ENCODE measurements around the gene STIM1. TPM values are rescaled to one million over a fixed set of nuclear protein-coding genes. Genes with fewer than 3 reads are reported as not detected.

STIM1 gene
- total and polyA plus RNA-seq, 12 donors: 11.9 to 55.7 (median 37.4) TPM

DNA sequence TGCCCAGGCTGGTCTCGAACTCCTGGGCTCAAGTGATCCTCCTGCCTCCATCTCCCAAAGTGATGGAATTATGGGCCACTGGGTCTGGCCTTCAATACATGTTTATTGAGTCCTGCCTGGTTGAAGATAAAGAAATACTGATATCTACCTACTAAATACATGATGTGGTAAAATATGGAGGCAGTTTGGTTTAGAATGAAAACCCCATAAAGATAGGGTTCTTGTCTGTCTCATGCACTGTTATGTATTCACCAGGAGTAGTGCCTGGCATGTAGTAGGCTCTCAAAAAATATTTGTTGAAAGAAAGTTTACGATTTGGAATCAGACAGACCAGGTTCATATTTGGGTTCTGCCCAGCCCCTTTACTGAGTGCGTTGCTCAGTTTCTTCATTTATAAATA is 21.1 kb downstream of the STIM1 start:
- intact Hi-C loops (cut with DNase I): no loop called here
- no peaks in the 10 kb centered on the region for H3K36me3 ChIP-seq
- no peak overlapping the region for H3K27ac ChIP-seq
- TF ChIP-seq, protein P1, sequence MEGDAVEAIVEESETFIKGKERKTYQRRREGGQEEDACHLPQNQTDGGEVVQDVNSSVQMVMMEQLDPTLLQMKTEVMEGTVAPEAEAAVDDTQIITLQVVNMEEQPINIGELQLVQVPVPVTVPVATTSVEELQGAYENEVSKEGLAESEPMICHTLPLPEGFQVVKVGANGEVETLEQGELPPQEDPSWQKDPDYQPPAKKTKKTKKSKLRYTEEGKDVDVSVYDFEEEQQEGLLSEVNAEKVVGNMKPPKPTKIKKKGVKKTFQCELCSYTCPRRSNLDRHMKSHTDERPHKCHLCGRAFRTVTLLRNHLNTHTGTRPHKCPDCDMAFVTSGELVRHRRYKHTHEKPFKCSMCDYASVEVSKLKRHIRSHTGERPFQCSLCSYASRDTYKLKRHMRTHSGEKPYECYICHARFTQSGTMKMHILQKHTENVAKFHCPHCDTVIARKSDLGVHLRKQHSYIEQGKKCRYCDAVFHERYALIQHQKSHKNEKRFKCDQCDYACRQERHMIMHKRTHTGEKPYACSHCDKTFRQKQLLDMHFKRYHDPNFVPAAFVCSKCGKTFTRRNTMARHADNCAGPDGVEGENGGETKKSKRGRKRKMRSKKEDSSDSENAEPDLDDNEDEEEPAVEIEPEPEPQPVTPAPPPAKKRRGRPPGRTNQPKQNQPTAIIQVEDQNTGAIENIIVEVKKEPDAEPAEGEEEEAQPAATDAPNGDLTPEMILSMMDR (IDR thresholded peaks at IDR 0.05): no peak
- DNase-seq (no peak), ATAC-seq (no peak)
- no peaks in the 10 kb centered on the region for H3K9me3 ChIP-seq
- no peaks in the 10 kb centered on the region for H3K27me3 ChIP-seq
- WGBS, 2 donors: 93 to 94% methylated on average over 3 of the region's 3 CpGs
- no peak overlapping the region for H3K4me3 ChIP-seq
- H3K4me1 ChIP-seq: peaks cover 0 to 53% (median 36%) of the 10 kb centered on the region in 9 donors

- ATAC-seq (no peak), DNase-seq (no peak)
- Histone ChIP-seq H3K4me3 (no peak overlapping the region), H3K27ac (no peak overlapping the region), H3K27me3 (no peaks in the 10 kb centered on the region), H3K9me3 (no peaks in the 10 kb centered on the region), H3K36me3 (no peaks in the 10 kb centered on the region), H3K4me1 (peaks cover 0 to 49% (median 36%) of the 10 kb centered on the region in 9 donors)
- intact Hi-C loops (cut with DNase I): no loop called here
- TF ChIP-seq, protein P1 (IDR thresholded peaks at IDR 0.05): no peak
- 86 to 89% methylated on average over 8 of the region's 8 CpGs for WGBS, 2 donors
Measured at GRCh38 chr11:3877364-3878257, 22.1 kb downstream of the STIM1 start.

DNA sequence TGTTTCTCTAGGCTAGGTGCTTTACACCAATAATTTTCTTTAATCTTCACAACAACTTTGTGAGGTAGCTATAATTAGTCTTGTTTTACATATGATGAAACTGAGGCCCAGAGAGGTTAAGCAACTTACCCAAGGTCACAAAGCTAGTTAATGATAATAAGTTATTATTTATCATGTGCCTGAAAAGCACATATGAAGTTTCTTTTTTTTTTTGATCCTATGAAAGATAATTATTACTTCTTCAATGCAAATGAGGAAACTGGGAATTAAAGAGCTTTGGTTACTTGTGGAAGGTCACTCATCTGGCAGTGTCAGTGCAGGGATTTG is 22.8 kb downstream of the STIM1 start:
- Histone ChIP-seq H3K36me3 (no peaks in the 10 kb centered on the region), H3K27me3 (no peaks in the 10 kb centered on the region), H3K9me3 (no peaks in the 10 kb centered on the region), H3K4me1 (peaks cover 0 to 49% (median 36%) of the 10 kb centered on the region in 9 donors), H3K27ac (no peak overlapping the region), H3K4me3 (no peak overlapping the region)
- no peak for ATAC-seq
- TF ChIP-seq, protein P1 (IDR thresholded peaks at IDR 0.05): no peak
- intact Hi-C loops (cut with DNase I): no loop called here
- DNase-seq: no peak

DNA sequence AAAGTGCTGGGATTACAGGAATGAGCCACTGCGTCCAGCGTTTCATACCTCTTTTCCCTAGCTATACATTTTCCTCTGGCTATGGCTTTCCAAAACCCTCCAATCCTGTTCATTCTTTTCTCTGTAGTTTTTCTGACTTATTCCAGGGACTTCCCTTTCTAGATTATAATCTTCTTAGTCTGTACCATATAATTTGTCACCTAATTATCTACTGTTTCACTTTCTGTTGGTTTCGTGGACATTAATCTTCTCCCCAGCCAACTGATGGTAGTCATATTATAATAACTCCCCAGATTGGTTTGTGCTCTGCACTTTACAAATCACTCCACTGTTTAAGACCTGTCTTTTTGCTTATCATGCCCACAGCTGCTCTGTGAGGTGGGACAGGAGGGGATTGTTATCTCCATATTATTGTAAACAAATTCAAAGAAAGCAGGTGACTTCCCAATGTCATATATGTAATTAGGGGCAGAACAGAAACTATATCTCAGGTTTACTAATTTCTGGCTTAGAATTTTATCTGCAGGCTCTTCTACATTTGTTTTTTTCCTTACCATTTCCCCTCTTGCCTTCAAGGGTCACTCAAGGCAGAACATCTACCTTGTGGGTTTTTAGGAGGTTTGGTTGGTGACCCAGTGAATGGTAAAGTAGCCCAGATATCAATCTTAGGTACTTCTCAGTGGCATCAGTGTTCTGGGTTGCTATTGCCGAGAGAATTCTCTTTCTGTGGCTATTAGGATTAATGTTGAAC is 23.9 kb downstream of the STIM1 start:
- peaks cover 0 to 54% (median 28%) of the 10 kb centered on the region in 9 donors for H3K4me1 ChIP-seq

More for the DNA sequence above, 23.9 kb downstream of the STIM1 start:
- DNase-seq (no peak), ATAC-seq (no peak)
- no peaks in the 10 kb centered on the region for H3K36me3 ChIP-seq
- H3K4me3 ChIP-seq: no peak overlapping the region
- TF ChIP-seq, protein P1 (IDR thresholded peaks at IDR 0.05): no peak
- intact Hi-C loops (cut with DNase I): no loop called here
- no peaks in the 10 kb centered on the region for H3K9me3 ChIP-seq
- 57 to 62% methylated on average over 4 of the region's 4 CpGs for WGBS, 2 donors
- no peaks in the 10 kb centered on the region for H3K27me3 ChIP-seq
- peak overlapping the region in 6 of 10 donors; percentile 44 to 74 (median 52) for H3K27ac ChIP-seq

All from heart right ventricle (tissue), 16 donors.